H1 (cell line): Measurements from ENCODE around the gene PTMA. TPM values are rescaled to one million over a fixed set of nuclear protein-coding genes. Genes with fewer than 3 reads are reported as not detected.

Experiments used
- CTCF ChIA-PET: fragments of 300-600 bp; sonication (Branson Sonifier 250); formaldehyde crosslinking; loops from one replicate; lab custom pipeline; 2021; ENCODE audit not compliant: partially characterized antibody; lab: Charles Lee
- POLR2A ChIA-PET: fragments of 300-600 bp; sonication (Branson Sonifier 250); formaldehyde crosslinking; loops from one replicate; lab custom pipeline; 2021; ENCODE audit warnings: inconsistent platforms; ENCODE audit not compliant: partially characterized antibody; lab: Charles Lee
- DNase-seq, 2 experiments: peaks; one replicate each; pipeline versions ENCODE4 v3.0.0 to v3.0.0-alpha.2; 2010 to 2022; ENCODE audit warnings: low spot score in 2 of 2, low read depth in 1 of 2, mixed read lengths in 1 of 2
- FAIRE-seq: peaks from 2 replicates; lab custom pipeline; 2011; peaks lifted over from hg19 to GRCh38; lab: Jason Lieb, UNC
- H2AFZ ChIP-seq: 2 replicates; pipeline ENCODE4 v1.8.1; 2012; ENCODE audit warnings: low read length, inconsistent platforms
- H2AK5ac ChIP-seq: 2 replicates; pipeline ENCODE4 v1.6.1; 2013; ENCODE audit warnings: low read depth, low read length
- H2BK120ac ChIP-seq: replicated peaks from 2 replicates; pipeline ENCODE3; 2013; ENCODE audit warnings: low read depth, low read length, inconsistent platforms
- H2BK12ac ChIP-seq: 2 replicates; pipeline ENCODE4 v1.6.1; 2013; ENCODE audit warnings: low read depth, low read length
- H2BK15ac ChIP-seq: 2 replicates; pipeline ENCODE4 v1.6.1; 2013; ENCODE audit warnings: low read length
- H2BK20ac ChIP-seq: 2 replicates; pipeline ENCODE4 v1.6.1; 2013; ENCODE audit warnings: low read length
- H2BK5ac ChIP-seq: 2 replicates; pipeline ENCODE4 v1.6.1; 2013; ENCODE audit warnings: low read depth, low read length
- H3K14ac ChIP-seq: 2 replicates; pipeline ENCODE4 v1.6.1; 2013; ENCODE audit warnings: inconsistent platforms; ENCODE audit not compliant: insufficient read length
- H3K18ac ChIP-seq: 2 replicates; pipeline ENCODE4 v1.6.1; 2013; ENCODE audit warnings: low read length; ENCODE audit errors: extremely low read depth
- H3K23ac ChIP-seq: 2 replicates; pipeline ENCODE4 v1.6.1; 2013; ENCODE audit warnings: inconsistent platforms; ENCODE audit not compliant: insufficient read length
- H3K23me2 ChIP-seq: 2 replicates; pipeline ENCODE4 v1.6.1; 2013; ENCODE audit warnings: low read depth, low read length
- H3K27ac ChIP-seq: 2 replicates; pipeline ENCODE4 v1.6.1; 2011; ENCODE audit warnings: low read depth, low read length, inconsistent platforms
- H3K27me3 ChIP-seq, 4 experiments: replicated peaks in 1 of 4; 1 replicate in 1 of 4; 2 replicates in 3 of 4; pipeline versions ENCODE4 v1.6.1 to v1.8.1; 2011 to 2013; ENCODE audit warnings: low read length in 3 of 4, mild to moderate bottlenecking in 3 of 4, inconsistent platforms in 2 of 4, mixed read lengths in 2 of 4, moderate library complexity in 1 of 4; ENCODE audit not compliant: control insufficient read depth in 3 of 4, insufficient read depth in 3 of 4; ENCODE audit errors: extremely low read depth in 1 of 4
- H3K36me3 ChIP-seq, 4 experiments: 2 replicates each; pipeline versions ENCODE4 v1.6.1 to v1.8.1; 2011 to 2013; ENCODE audit warnings: mild to moderate bottlenecking in 4 of 4, low read length in 3 of 4, moderate library complexity in 2 of 4, control low read depth in 1 of 4, inconsistent platforms in 1 of 4; ENCODE audit not compliant: insufficient read depth in 4 of 4, control insufficient read depth in 2 of 4
- H3K4ac ChIP-seq: replicated peaks from 2 replicates; pipeline ENCODE3; 2013; ENCODE audit warnings: low read length, low read depth, mixed read lengths, inconsistent platforms; ENCODE audit not compliant: insufficient read length
- H3K4me1 ChIP-seq, 4 experiments: replicated peaks in 1 of 4; 1 replicate in 1 of 4; 2 replicates in 3 of 4; pipeline versions ENCODE4 v1.6.1 to v1.8.1; 2011 to 2013; ENCODE audit warnings: low read length in 3 of 4, inconsistent platforms in 2 of 4, mixed read lengths in 1 of 4; ENCODE audit not compliant: insufficient read depth in 4 of 4, control insufficient read depth in 3 of 4
- H3K4me2 ChIP-seq, 2 experiments: 2 replicates each; pipeline versions ENCODE4 v1.6.1 to v1.8.1; 2011 to 2013; ENCODE audit warnings: low read depth in 2 of 2, low read length in 2 of 2, control low read depth in 1 of 2, inconsistent platforms in 1 of 2, mild to moderate bottlenecking in 1 of 2; ENCODE audit not compliant: insufficient read depth in 1 of 2
- H3K4me3 ChIP-seq, 4 experiments: fragments of 200-600, 300-600 bp in 1 of 4; sonication (generic), shearing (Covaris generic), sonication (Bioruptor Twin) in 1 of 4; 2 replicates each; pipeline versions ENCODE4 v1.5.1 to v1.8.1; 2011 to 2016; ENCODE audit warnings: low read length in 4 of 4, low read depth in 3 of 4, control low read depth in 2 of 4, inconsistent platforms in 2 of 4, mild to moderate bottlenecking in 2 of 4, mixed read lengths in 1 of 4, moderate library complexity in 1 of 4; ENCODE audit not compliant: insufficient read depth in 2 of 4; ENCODE audit errors: extremely low read depth in 1 of 4
- H3K56ac ChIP-seq: replicated peaks from 2 replicates; pipeline ENCODE3; 2013; ENCODE audit warnings: low read depth, mild to moderate bottlenecking, mixed read lengths, low read length, inconsistent platforms; ENCODE audit not compliant: insufficient read length
- H3K79me1 ChIP-seq: 2 replicates; pipeline ENCODE4 v1.6.1; 2013; ENCODE audit warnings: low read depth, low read length, control low read depth
- H3K79me2 ChIP-seq, 2 experiments: 2 replicates each; pipeline versions ENCODE4 v1.6.1 to v1.8.1; 2012 to 2013; ENCODE audit warnings: low read length in 2 of 2, mild to moderate bottlenecking in 2 of 2, inconsistent platforms in 1 of 2; ENCODE audit not compliant: insufficient read depth in 2 of 2, control insufficient read depth in 1 of 2
- H3K9ac ChIP-seq, 4 experiments: replicated peaks in 1 of 4; 1 replicate in 1 of 4; 2 replicates in 3 of 4; pipeline versions ENCODE4 v1.6.1 to v1.8.1; 2011 to 2013; ENCODE audit warnings: low read depth in 3 of 4, low read length in 3 of 4, control low read depth in 2 of 4, mild to moderate bottlenecking in 2 of 4, moderate library complexity in 2 of 4, inconsistent platforms in 1 of 4; ENCODE audit errors: extremely low read depth in 1 of 4
- H3K9me3 ChIP-seq, 2 experiments: 2 replicates each; pipeline versions ENCODE4 v1.6.1 to v1.8.1; 2012 to 2013; ENCODE audit warnings: mild to moderate bottlenecking in 2 of 2, moderate library complexity in 2 of 2, control low read depth in 1 of 2, inconsistent platforms in 1 of 2, low read depth in 1 of 2, low read length in 1 of 2, mixed read lengths in 1 of 2; ENCODE audit not compliant: insufficient read depth in 2 of 2
- H4K20me1 ChIP-seq, 2 experiments: replicated peaks in 1 of 2; 2 replicates each; pipeline versions ENCODE3 to v1.8.1; 2011 to 2013; ENCODE audit warnings: inconsistent platforms in 2 of 2, low read length in 2 of 2, mild to moderate bottlenecking in 1 of 2; ENCODE audit not compliant: insufficient read depth in 2 of 2, control insufficient read depth in 1 of 2
- H4K5ac ChIP-seq: 2 replicates; pipeline ENCODE4 v1.6.1; 2013; ENCODE audit warnings: low read length, low read depth, mixed read lengths, inconsistent platforms; ENCODE audit not compliant: insufficient read length
- H4K8ac ChIP-seq: 2 replicates; pipeline ENCODE4 v1.8.0; 2013; ENCODE audit warnings: mild to moderate bottlenecking, moderate library complexity, low read length, inconsistent platforms; ENCODE audit not compliant: insufficient read depth; ENCODE audit errors: extremely low read depth
- H4K91ac ChIP-seq: replicated peaks from 2 replicates; pipeline ENCODE3; 2013; ENCODE audit warnings: low read length, mixed read lengths, inconsistent platforms; ENCODE audit not compliant: insufficient read length
- BRCA1 ChIP-seq: IDR thresholded peaks from 2 replicates; pipeline ENCODE4 v1.6.1; 2012; ENCODE audit warnings: low read depth, low read length, improper control_type of control experiment
- E2F6 ChIP-seq: IDR thresholded peaks from 2 replicates; pipeline ENCODE4 v1.6.1; 2012; ENCODE audit warnings: inconsistent platforms
- JUND ChIP-seq: IDR thresholded peaks from 2 replicates; pipeline ENCODE4 v1.6.1; 2011; ENCODE audit warnings: mild to moderate bottlenecking, improper control_type of control experiment, low read length
- RAD21 ChIP-seq, 2 experiments: IDR thresholded peaks in 1 of 2; conservative IDR thresholded peaks in 1 of 2; 2 replicates each; pipeline ENCODE4 v1.6.1; 2011; ENCODE audit warnings: low read depth in 2 of 2, low read length in 2 of 2, improper control_type of control experiment in 1 of 2, inconsistent platforms in 1 of 2, mild to moderate bottlenecking in 1 of 2, moderate library complexity in 1 of 2
- SIN3A ChIP-seq, 2 experiments: IDR thresholded peaks in 1 of 2; conservative IDR thresholded peaks in 1 of 2; 2 replicates each; pipeline ENCODE4 v1.6.1; 2011 to 2012; ENCODE audit warnings: low read length in 2 of 2, improper control_type of control experiment in 1 of 2, low read depth in 1 of 2, mild to moderate bottlenecking in 1 of 2
- WGBS, 2 experiments: shearing (Covaris generic) in 1 of 2; methylation state at CpG; one replicate each; pipeline versions ENCODE4 v1.1.6 to v1.1.7; 2013 to 2015; ENCODE audit warnings: low lambda C conversion rate in 2 of 2, mixed read lengths in 2 of 2, inconsistent platforms in 1 of 2, low coverage in 1 of 2, missing lambda C conversion rate in 1 of 2; ENCODE audit not compliant: insufficient replicate concordance in 2 of 2, insufficient coverage in 1 of 2, insufficient read length in 1 of 2; ENCODE audit errors: extremely low coverage in 1 of 2, missing lambda C conversion rate in 1 of 2; 5-methylcytosine and 5-hydroxymethylcytosine counted together
- polyA plus RNA-seq, 7 experiments: library from polyadenylated mRNA; depleted of rRNA in 3 of 7; stranded (reverse) in 5 of 7; unstranded in 2 of 7; fragments of >200 nt in 5 of 7; fragments of 200-250 nt in 2 of 7; gene quantifications; 1 replicate in 5 of 7; 2 replicates in 1 of 7; 4 replicates in 1 of 7; pipeline versions ENCODE4 v1.2.1 to v1.2.3, GENCODE V29; 2011 to 2013; ENCODE audit warnings: missing spikeins in 2 of 7, mixed read lengths in 2 of 7
- total RNA-seq: library from RNA; stranded (reverse); fragmentation: NEBNext Ultra II Directional; extraction: Animal tissue kit (Norgen Biotek cat#: 25700); gene quantifications from 2 replicates; pipeline ENCODE4 v1.2.1, GENCODE V29; 2021

The PTMA gene
- total and polyA plus RNA-seq, 2 of the 8 experiments (the other 6 are each of a cell fraction or from before 2014, with no cell fraction given) = 683 to 2,680 TPM

GRCh38 chr2:231696004-231696367 lies 12.3 kb upstream of the PTMA start:
- peaks cover 0 to 1% of the 10 kb centered on the region in 2 experiments for H4K20me1 ChIP-seq
- POLR2A ChIA-PET = interaction anchor here (18.9 to 27.8 kb wide), 2 partner anchors 14 to 18 kb away, joined by 231 to 1080 read pairs; partner anchors contain the start of gene PTMA
- H2BK20ac ChIP-seq = no peak overlapping the region
- H3K79me1 ChIP-seq = peaks cover 3% of the 10 kb centered on the region; the same call in 1 of the 2 replicates
- H3K27me3 ChIP-seq = no peaks in the 10 kb centered on the region
- H3K56ac ChIP-seq = no peak overlapping the region
- H2BK12ac ChIP-seq = no peak overlapping the region
- H4K5ac ChIP-seq = no peak overlapping the region
- H2AK5ac ChIP-seq = no peak overlapping the region
- H3K18ac ChIP-seq = no peak overlapping the region
- no peak overlapping the region for H3K4me3 ChIP-seq
- CTCF ChIA-PET = interaction anchor here (1.2 to 31.4 kb wide), 7 partner anchors 9 to 21 kb away, joined by 3 to 555 read pairs (median 30); no protein-coding TSS in a partner anchor
- H3K4ac ChIP-seq = no peak overlapping the region
- WGBS, 2 experiments = 90% methylated on average over 2 of the region's 2 CpGs; no CpG with 5 or more reads in 1 of the 2 experiments
- no peaks in the 10 kb centered on the region for H3K79me2 ChIP-seq
- H2BK120ac ChIP-seq = no peak overlapping the region
- H2AFZ ChIP-seq = no peak overlapping the region
- H3K9me3 ChIP-seq = no peaks in the 10 kb centered on the region
- H3K4me2 ChIP-seq = no peak overlapping the region
- no peak overlapping the region for H2BK5ac ChIP-seq
- H3K36me3 ChIP-seq = no peaks in the 10 kb centered on the region
- no peak overlapping the region for H4K8ac ChIP-seq
- H3K23ac ChIP-seq = no peak overlapping the region
- DNase-seq (no peak), FAIRE-seq (no peak)
- H3K14ac ChIP-seq = no peak overlapping the region
- no peak for TF ChIP-seq JUND
- no peak for TF ChIP-seq SIN3A (conservative IDR thresholded peaks at IDR 0.05 in 1 of 2, IDR thresholded peaks at IDR 0.05 in 1 of 2; ENCODE audit: low read depth in 1 of 2, low read length in 2 of 2)
- no peak for TF ChIP-seq RAD21 (IDR thresholded peaks at IDR 0.05 in 1 of 2, conservative IDR thresholded peaks at IDR 0.05 in 1 of 2; ENCODE audit: low read depth in 2 of 2, low read length in 2 of 2)
- TF ChIP-seq BRCA1 = no peak
- no peak for TF ChIP-seq E2F6
- no peak overlapping the region for H4K91ac ChIP-seq
- H3K9ac ChIP-seq = no peak overlapping the region
- no peaks in the 10 kb centered on the region for H3K23me2 ChIP-seq
- H2BK15ac ChIP-seq = no peak overlapping the region
- no peak overlapping the region for H3K27ac ChIP-seq
- peaks cover 0 to 3% (median 1%) of the 10 kb centered on the region in 4 experiments; a peak in 1 of 7 replicates for H3K4me1 ChIP-seq
